Suprapubic skin (tissue), 4 donors: Measurements from ENCODE around the gene CHDH.

Source experiments
- CTCF ChIP-seq, 2 donors: fragments of 200-600 bp in 1 of 2; fragments of 450-650 bp in 1 of 2; sonication (generic) in 1 of 2; IDR thresholded peaks; one replicate each; pipeline ENCODE4 v1.5.1; 2016 to 2019; ENCODE audit warnings: antibody characterized with exemption in 2 of 2, mild to moderate bottlenecking in 1 of 2, moderate library complexity in 1 of 2
- EP300 ChIP-seq: sonication (generic); formaldehyde crosslinking; IDR thresholded peaks from one replicate; pipeline ENCODE4 v1.6.1; 2017; ENCODE audit warnings: antibody characterized with exemption
- POLR2A ChIP-seq, 2 donors: fragments of 450-650 bp; IDR thresholded peaks; one replicate each; pipeline ENCODE4 v1.6.1; 2017; ENCODE audit warnings: antibody characterized with exemption in 2 of 2, mild to moderate bottlenecking in 2 of 2, moderate library complexity in 2 of 2
- POLR2AphosphoS5 ChIP-seq, 3 donors: sonication (generic); formaldehyde crosslinking; IDR thresholded peaks; one replicate each; pipeline ENCODE4 v1.6.1; 2017; ENCODE audit warnings: antibody characterized with exemption in 3 of 3

- no peak for TF ChIP-seq CTCF (IDR thresholded peaks at IDR 0.05)
- no peak for TF ChIP-seq POLR2A (IDR thresholded peaks at IDR 0.05)
- no peak for TF ChIP-seq POLR2AphosphoS5 (IDR thresholded peaks at IDR 0.05)
- TF ChIP-seq EP300: no peak
Measured at GRCh38 chr3:53768478-53769459, 77.5 kb downstream of the CHDH start.
